SKM-1 treated with dmso at 0.1 percent for 144 hours (cell line): ENCODE results near the gene HIPK1.
A peak's percentile ranks its signal among the peaks of the same experiment; 100 is the strongest.

Experiments used
- DNase-seq: peaks from one replicate; lab custom pipeline; 2025; ENCODE audit not compliant: unreplicated experiment; lab: John Stamatoyannopoulos, UW

Gene HIPK1

GRCh38 chr1:113928941-113929749, at the start of gene HIPK1:
Gene HIPK1, plus strand, starts transcription at chr1:113929324.
- DNase-seq, result peak; percentile 79

GRCh38 chr1:113879739-113880038, 49.4 kb upstream of the HIPK1 start:
- no peak for DNase-seq

GRCh38 chr1:113881661-113882060, 47.5 kb upstream of the HIPK1 start:
- DNase-seq, result no peak

- no peak for DNase-seq
These were observed 42.4 kb upstream of the HIPK1 start for GRCh38 chr1:113886417-113887401.

GRCh38 chr1:113887402-113888175, 41.5 kb upstream of the HIPK1 start, which contains the start of gene BCL2L15:
Gene BCL2L15, minus strand, starts transcription at chr1:113887581. Its CDS starts 206 bp downstream, at chr1:113887375.
- DNase-seq, result no peak

GRCh38 chr1:113890816-113891215, 38.3 kb upstream of the HIPK1 start:
- no peak for DNase-seq

GRCh38 chr1:113891631-113892220, 37.4 kb upstream of the HIPK1 start:
- no peak for DNase-seq

- DNase-seq, result no peak
These were observed 35.9 kb upstream of the HIPK1 start for GRCh38 chr1:113893267-113893666.

GRCh38 chr1:113895098-113895497, 34.0 kb upstream of the HIPK1 start:
- no peak for DNase-seq

GRCh38 chr1:113895961-113896360, 33.2 kb upstream of the HIPK1 start:
- DNase-seq, result no peak

GRCh38 chr1:113898241-113898814, 30.8 kb upstream of the HIPK1 start:
- DNase-seq, result peak; percentile 44

GRCh38 chr1:113899111-113899510, 30.0 kb upstream of the HIPK1 start:
- DNase-seq, result no peak

- no peak for DNase-seq
These were observed 27.9 kb upstream of the HIPK1 start for GRCh38 chr1:113901191-113901590.

- no peak for DNase-seq
These were observed 25.4 kb upstream of the HIPK1 start for GRCh38 chr1:113903501-113904292.

GRCh38 chr1:113904293-113904673, 24.8 kb upstream of the HIPK1 start:
- peak; percentile 58 for DNase-seq

GRCh38 chr1:113904674-113905434, 24.3 kb upstream of the HIPK1 start, which contains the start of the genes AP4B1 and DCLRE1B:
Gene AP4B1, minus strand, starts transcription at chr1:113904799. Its CDS starts 82 bp downstream, at chr1:113904717.
Gene DCLRE1B, plus strand, starts transcription at chr1:113905326. Its CDS starts 261 bp downstream, at chr1:113905587.
- DNase-seq, result peak; percentile 100

- no peak for DNase-seq
These were observed 23.7 kb upstream of the HIPK1 start for GRCh38 chr1:113905435-113905861.

- no peak for DNase-seq
These were observed 16.4 kb upstream of the HIPK1 start for GRCh38 chr1:113912594-113913311.
